Endodermal cell (in vitro differentiated cells): ENCODE data around the gene BEST3. TPM values are rescaled to one million over a fixed set of nuclear protein-coding genes. Genes with fewer than 3 reads are reported as not detected.
"Not testable (repeated sequence)": the region's sequence is repeated elsewhere in the genome, so short reads cannot be mapped to it uniquely, and the experiment has no call there.

ENCODE experiments used
- DNase-seq: peaks from one replicate; pipeline ENCODE4 v3.0.0-alpha.2; 2017
- H3K27ac ChIP-seq: 2 replicates; pipeline ENCODE4 v1.5.1; 2013; ENCODE audit warnings: mild to moderate bottlenecking, low read depth, low read length, moderate library complexity
- H3K27me3 ChIP-seq: 2 replicates; pipeline ENCODE4 v1.6.1; 2013; ENCODE audit warnings: mild to moderate bottlenecking, low read length, moderate library complexity; ENCODE audit not compliant: insufficient read depth, control insufficient read depth, poor library complexity, severe bottlenecking
- H3K36me3 ChIP-seq: 2 replicates; pipeline ENCODE4 v1.7.0; 2013; ENCODE audit warnings: mild to moderate bottlenecking, low read length, moderate library complexity; ENCODE audit not compliant: control insufficient read depth, insufficient read depth
- H3K4me1 ChIP-seq: one replicate; pipeline ENCODE4 v1.7.0; 2013; ENCODE audit warnings: low read length; ENCODE audit not compliant: control insufficient read depth, insufficient read depth
- H3K4me3 ChIP-seq: 2 replicates; pipeline ENCODE4 v1.5.1; 2013; ENCODE audit warnings: mild to moderate bottlenecking, low read length, moderate library complexity
- H3K9ac ChIP-seq: 2 replicates; pipeline ENCODE4 v1.6.1; 2013; ENCODE audit warnings: mild to moderate bottlenecking, low read length, moderate library complexity; ENCODE audit not compliant: poor library complexity, severe bottlenecking; ENCODE audit errors: extremely low read depth
- H3K9me3 ChIP-seq: 2 replicates; pipeline ENCODE4 v1.6.1; 2013; ENCODE audit warnings: mild to moderate bottlenecking, low read length, moderate library complexity; ENCODE audit not compliant: control insufficient read depth
- H3K27ac Mint-ChIP-seq: 2 replicates; pipeline ENCODE4 v1.8.0; 2020; ENCODE audit warnings: mixed read lengths
- H3K27me3 Mint-ChIP-seq: 2 replicates; pipeline ENCODE4 v1.8.0; 2021; ENCODE audit warnings: mild to moderate bottlenecking, mixed read lengths; ENCODE audit not compliant: insufficient read depth
- H3K36me3 Mint-ChIP-seq: 2 replicates; pipeline ENCODE4 v1.8.0; 2020; ENCODE audit warnings: low read depth, mixed read lengths
- H3K4me1 Mint-ChIP-seq: 2 replicates; pipeline ENCODE4 v1.8.0; 2020; ENCODE audit warnings: mixed read lengths
- H3K4me3 Mint-ChIP-seq: 2 replicates; pipeline ENCODE4 v1.8.0; 2020; ENCODE audit warnings: mild to moderate bottlenecking, moderate library complexity, mixed read lengths
- H3K9me3 Mint-ChIP-seq: 2 replicates; pipeline ENCODE4 v1.8.0; 2020; ENCODE audit warnings: mild to moderate bottlenecking, mixed read lengths
- WGBS, 2 experiments: methylation state at CpG; one replicate each; pipeline versions ENCODE4 v1.1.5 to v1.1.7; 2013; ENCODE audit warnings: missing lambda C conversion rate in 2 of 2, mixed read lengths in 1 of 2; ENCODE audit not compliant: insufficient coverage in 1 of 2, insufficient read length in 1 of 2; 5-methylcytosine and 5-hydroxymethylcytosine counted together
- total RNA-seq, 2 donors: library from RNA; stranded (reverse); fragmentation: NEBNext Ultra II Directional in 1 of 2; extraction: Animal tissue kit (Norgen Biotek cat#: 25700) in 1 of 2; gene quantifications; 2 replicates in 1 of 2; 3 replicates in 1 of 2; pipeline ENCODE4 v1.2.1, GENCODE V29; 2021
- TF ChIP-seq, protein P1 (sequence below): fragments of 200-600 bp; sonication (generic); conservative IDR thresholded peaks from 2 replicates; pipeline ENCODE4 v1.5.0; 2021; ENCODE audit warnings: antibody characterized with exemption, mild to moderate bottlenecking

The BEST3 gene
- total RNA-seq, 2 donors from 2014 or later, result not detected

DNA sequence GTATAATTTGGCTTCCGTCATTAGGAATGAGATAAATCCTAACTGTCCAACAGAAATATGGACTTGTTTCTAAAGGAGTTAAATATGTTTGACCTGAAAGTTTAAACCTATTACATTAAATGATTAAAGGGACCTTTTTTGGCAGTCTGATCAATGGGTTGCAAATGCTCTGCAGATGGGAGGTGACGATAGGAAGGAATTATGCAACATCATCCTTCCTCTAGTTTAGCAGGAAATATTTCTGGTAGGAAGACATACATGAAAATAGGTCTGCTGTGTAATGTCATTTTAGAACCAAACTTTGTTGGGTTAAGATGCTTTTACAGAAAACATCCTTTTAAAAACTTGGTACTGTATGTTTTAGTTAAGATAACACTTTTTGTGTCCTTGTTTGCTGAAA is 91.0 kb downstream of the BEST3 start:
- Histone ChIP-seq H3K4me1 (no peaks in the 10 kb centered on the region), H3K9me3 (peaks cover 5% of the 10 kb centered on the region), H3K4me3 (no peak overlapping the region), H3K27me3 (no peaks in the 10 kb centered on the region), H3K9ac (no peak overlapping the region), H3K36me3 (peaks cover 4% of the 10 kb centered on the region), H3K27ac (no peak overlapping the region)
- 96 to 100% methylated on average over 1 to 2 of the region's 2 CpGs for WGBS, 2 experiments
- Mint-ChIP-seq H3K4me3 (no peak overlapping the region), H3K4me1 (no peaks in the 10 kb centered on the region), H3K27ac (no peak overlapping the region), H3K9me3 (peaks cover 4% of the 10 kb centered on the region), H3K27me3 (no peaks in the 10 kb centered on the region), H3K36me3 (peaks cover 5% of the 10 kb centered on the region)
- TF ChIP-seq, protein P1, sequence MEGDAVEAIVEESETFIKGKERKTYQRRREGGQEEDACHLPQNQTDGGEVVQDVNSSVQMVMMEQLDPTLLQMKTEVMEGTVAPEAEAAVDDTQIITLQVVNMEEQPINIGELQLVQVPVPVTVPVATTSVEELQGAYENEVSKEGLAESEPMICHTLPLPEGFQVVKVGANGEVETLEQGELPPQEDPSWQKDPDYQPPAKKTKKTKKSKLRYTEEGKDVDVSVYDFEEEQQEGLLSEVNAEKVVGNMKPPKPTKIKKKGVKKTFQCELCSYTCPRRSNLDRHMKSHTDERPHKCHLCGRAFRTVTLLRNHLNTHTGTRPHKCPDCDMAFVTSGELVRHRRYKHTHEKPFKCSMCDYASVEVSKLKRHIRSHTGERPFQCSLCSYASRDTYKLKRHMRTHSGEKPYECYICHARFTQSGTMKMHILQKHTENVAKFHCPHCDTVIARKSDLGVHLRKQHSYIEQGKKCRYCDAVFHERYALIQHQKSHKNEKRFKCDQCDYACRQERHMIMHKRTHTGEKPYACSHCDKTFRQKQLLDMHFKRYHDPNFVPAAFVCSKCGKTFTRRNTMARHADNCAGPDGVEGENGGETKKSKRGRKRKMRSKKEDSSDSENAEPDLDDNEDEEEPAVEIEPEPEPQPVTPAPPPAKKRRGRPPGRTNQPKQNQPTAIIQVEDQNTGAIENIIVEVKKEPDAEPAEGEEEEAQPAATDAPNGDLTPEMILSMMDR, result no peak
- DNase-seq, result no peak

- H3K36me3 ChIP-seq, result peaks cover 42% of the 10 kb centered on the region
- WGBS, 2 experiments, result 80 to 88% methylated on average over 2 of the region's 3 CpGs
- H3K9me3 ChIP-seq, H3K4me1 ChIP-seq, H3K27me3 ChIP-seq, H3K4me3 ChIP-seq, H3K4me1 Mint-ChIP-seq, H3K27ac ChIP-seq, H3K4me3 Mint-ChIP-seq, DNase-seq, H3K27me3 Mint-ChIP-seq, H3K27ac Mint-ChIP-seq, H3K9me3 Mint-ChIP-seq, H3K9ac ChIP-seq: not testable (repeated sequence)
- peaks cover 39% of the 10 kb centered on the region for H3K36me3 Mint-ChIP-seq
Observed at GRCh38 chr12:69604275-69604674, 94.8 kb downstream of the BEST3 start.

Other genes starting within 250 kb of the BEST3 start
- gene FRS2, start 228.9 kb downstream of the BEST3 start, total RNA-seq, result 10 to 100 TPM; 63.1 to 65.8 TPM
- 100 to 1,000 TPM; 284 to 319 TPM for gene CCT2, start 113.8 kb downstream of the BEST3 start, total RNA-seq
- not detected for gene LRRC10, start 88.4 kb downstream of the BEST3 start, total RNA-seq
- gene RAB3IP, start 39.6 kb upstream of the BEST3 start, total RNA-seq, result 10 to 100 TPM; 48.3 to 52.8 TPM
- under 1 TPM; 0.15 to 0.55 TPM for gene MYRFL, start 125.9 kb upstream of the BEST3 start, total RNA-seq